IMR-90 (cell line): ENCODE measurements around the gene CTNNA1. TPM values are rescaled to one million over a fixed set of nuclear protein-coding genes. Genes with fewer than 3 reads are reported as not detected.

Experiments used
- ATAC-seq: fragments of 200-7000 bp; cut with Tn5 transposase; 2 replicates; pipeline ENCODE4 v1.9.1; 2020; ENCODE audit warnings: low read depth, mild to moderate bottlenecking, moderate library complexity
- BruUV-seq: library from RNA; stranded (reverse); fragments of 400-500 nt; replicated peaks from 2 replicates; lab custom pipeline; 2021; lab: Mats Ljungman, UMichigan
- CTCF ChIA-PET: fragments of 300-600 bp; formaldehyde crosslinking; extraction: SDS; loops from one replicate; lab custom pipeline; 2021; ENCODE audit warnings: antibody characterized with exemption; lab: Yijun Ruan, JAX
- POLR2A ChIA-PET: fragments of 300-600 bp; sonication (Branson Sonifier 250); formaldehyde crosslinking; loops from one replicate; lab custom pipeline; 2022; ENCODE audit warnings: antibody characterized with exemption; ENCODE audit not compliant: unreplicated experiment; lab: Charles Lee
- DNase-seq: peaks from one replicate; pipeline ENCODE4 v3.0.0; 2013
- H2AFZ ChIP-seq: replicated peaks from 2 replicates; pipeline ENCODE3; 2013; ENCODE audit warnings: low read length, mild to moderate bottlenecking; ENCODE audit not compliant: poor library complexity
- H2AK5ac ChIP-seq: 2 replicates; pipeline ENCODE4 v1.6.1; 2013; ENCODE audit warnings: low read depth, low read length, inconsistent platforms
- H2AK9ac ChIP-seq: replicated peaks from 2 replicates; pipeline ENCODE3; 2013; ENCODE audit warnings: mild to moderate bottlenecking, low read depth, low read length, moderate library complexity; ENCODE audit not compliant: poor library complexity
- H2BK120ac ChIP-seq: 2 replicates; pipeline ENCODE4 v1.6.1; 2013; ENCODE audit warnings: low read depth, low read length, inconsistent platforms
- H2BK15ac ChIP-seq: 3 replicates; pipeline ENCODE4 v1.6.1; 2013; ENCODE audit warnings: low read depth, low read length, inconsistent platforms
- H2BK20ac ChIP-seq: 2 replicates; pipeline ENCODE4 v1.6.1; 2013; ENCODE audit warnings: low read depth, mild to moderate bottlenecking, inconsistent platforms, low read length, moderate library complexity
- H2BK5ac ChIP-seq: 2 replicates; pipeline ENCODE4 v1.6.1; 2013; ENCODE audit warnings: mild to moderate bottlenecking, low read depth, low read length, inconsistent platforms; ENCODE audit not compliant: poor library complexity, severe bottlenecking
- H3K14ac ChIP-seq: replicated peaks from 2 replicates; pipeline ENCODE4 v1.6.1; 2013; ENCODE audit warnings: low read depth, low read length, inconsistent platforms
- H3K18ac ChIP-seq: 2 replicates; pipeline ENCODE4 v1.6.1; 2013; ENCODE audit warnings: low read depth, low read length, control low read depth
- H3K23ac ChIP-seq: 2 replicates; pipeline ENCODE4 v1.6.1; 2013; ENCODE audit warnings: low read depth, low read length, inconsistent platforms
- H3K27ac ChIP-seq: 2 replicates; pipeline ENCODE4 v1.5.1; 2013; ENCODE audit warnings: mild to moderate bottlenecking, control low read depth, low read length; ENCODE audit not compliant: insufficient read depth
- H3K27me3 ChIP-seq: 2 replicates; pipeline ENCODE4 v1.6.1; 2013; ENCODE audit warnings: low read length; ENCODE audit not compliant: control insufficient read depth, insufficient read depth
- H3K36me3 ChIP-seq: 2 replicates; pipeline ENCODE4 v1.6.1; 2013; ENCODE audit warnings: low read length, mixed read lengths; ENCODE audit not compliant: control insufficient read depth, insufficient read depth
- H3K4ac ChIP-seq: 2 replicates; pipeline ENCODE4 v1.6.1; 2013; ENCODE audit warnings: low read depth, low read length, inconsistent platforms
- H3K4me1 ChIP-seq: 2 replicates; pipeline ENCODE4 v1.6.1; 2013; ENCODE audit warnings: low read length, mixed read lengths; ENCODE audit not compliant: control insufficient read depth, insufficient read depth
- H3K4me2 ChIP-seq: 2 replicates; pipeline ENCODE4 v1.6.1; 2013; ENCODE audit warnings: low read depth, mild to moderate bottlenecking, control low read depth, low read length, moderate library complexity
- H3K4me3 ChIP-seq: 2 replicates; pipeline ENCODE4 v1.5.1; 2013; ENCODE audit warnings: low read depth, mild to moderate bottlenecking, control low read depth, low read length, moderate library complexity; ENCODE audit not compliant: insufficient read depth
- H3K56ac ChIP-seq: 2 replicates; pipeline ENCODE4 v1.6.1; 2013; ENCODE audit warnings: low read length, inconsistent platforms; ENCODE audit not compliant: insufficient read depth; ENCODE audit errors: extremely low read depth
- H3K79me1 ChIP-seq, 2 experiments: 2 replicates each; pipeline ENCODE4 v1.6.1; 2013; ENCODE audit warnings: low read length in 2 of 2, inconsistent platforms in 1 of 2, low read depth in 1 of 2
- H3K9ac ChIP-seq: 2 replicates; pipeline ENCODE4 v1.6.1; 2013; ENCODE audit warnings: low read depth, low read length, control low read depth
- H3K9me1 ChIP-seq: 2 replicates; pipeline ENCODE4 v1.6.1; 2013; ENCODE audit warnings: low read length, inconsistent platforms; ENCODE audit not compliant: insufficient read depth
- H3K9me3 ChIP-seq: 2 replicates; pipeline ENCODE4 v1.6.1; 2013; ENCODE audit warnings: low read length; ENCODE audit not compliant: control insufficient read depth, insufficient read depth
- H4K20me1 ChIP-seq: 2 replicates; pipeline ENCODE4 v1.6.1; 2013; ENCODE audit warnings: low read length, inconsistent platforms; ENCODE audit not compliant: insufficient read depth
- H4K5ac ChIP-seq: 2 replicates; pipeline ENCODE4 v1.6.1; 2013; ENCODE audit warnings: mild to moderate bottlenecking, low read depth, low read length, control low read depth
- H4K8ac ChIP-seq, 2 experiments: 2 replicates each; pipeline ENCODE4 v1.6.1; 2013; ENCODE audit warnings: low read depth in 2 of 2, low read length in 2 of 2, control low read depth in 1 of 2, inconsistent platforms in 1 of 2
- H4K91ac ChIP-seq: 2 replicates; pipeline ENCODE4 v1.6.1; 2013; ENCODE audit warnings: low read depth, low read length, inconsistent platforms; ENCODE audit not compliant: insufficient read depth
- FOS ChIP-seq: fragments of 150-350 bp; IDR thresholded peaks from 2 replicates; pipeline ENCODE4 v1.6.1; 2016; ENCODE audit warnings: low read depth, low read length
- MAZ ChIP-seq: IDR thresholded peaks from 2 replicates; pipeline ENCODE4 v1.6.1; 2012; ENCODE audit warnings: low read depth, mild to moderate bottlenecking, low read length, improper control_type of control experiment, moderate library complexity, borderline replicate concordance
- RCOR1 ChIP-seq: IDR thresholded peaks from 2 replicates; pipeline ENCODE4 v1.6.1; 2012; ENCODE audit warnings: mild to moderate bottlenecking, low read length, improper control_type of control experiment; ENCODE audit not compliant: insufficient replicate concordance
- WGBS, 2 experiments: methylation state at CpG; one replicate each; pipeline versions ENCODE4 v1.1.5 to v1.1.7; 2013; ENCODE audit warnings: missing lambda C conversion rate in 2 of 2; ENCODE audit not compliant: insufficient read length in 1 of 2; ENCODE audit errors: extremely low coverage in 2 of 2; 5-methylcytosine and 5-hydroxymethylcytosine counted together
- dilution Hi-C: fragments of 300-500 bp; cut with HindIII; formaldehyde crosslinking; loops from one replicate; pipeline ENCODE4 v1.14.3; 2018; ENCODE audit warnings: low sequenced_read_pairs; ENCODE audit not compliant: unreplicated experiment
- in situ Hi-C: fragments of 300-500 bp; cut with MboI; formaldehyde crosslinking; loops from 3 replicates; pipeline ENCODE4 v1.14.3; 2019; ENCODE audit warnings: low sequenced_read_pairs, inconsistent platforms, mixed read lengths
- intact Hi-C: fragments of 100-400 bp; cut with micrococcal nuclease; formaldehyde crosslinking; loops from 2 replicates; pipeline ENCODE4 v1.10.0; 2022
- polyA plus RNA-seq, 3 experiments: library from polyadenylated mRNA; depleted of rRNA; stranded (reverse); fragments of >200 nt; gene quantifications; 2 replicates each; pipeline ENCODE4 v1.2.3, GENCODE V29; 2012; ENCODE audit warnings: low replicate concordance in 1 of 3
- total RNA-seq: library from RNA; depleted of rRNA; stranded (reverse); fragments of >200 nt; gene quantifications from 2 replicates; pipeline ENCODE4 v1.2.3, GENCODE V29; 2012
- TF ChIP-seq, protein P1 (sequence below): conservative IDR thresholded peaks from 2 replicates; pipeline ENCODE4 v1.5.1; 2012; ENCODE audit warnings: mild to moderate bottlenecking, low read depth, low read length, improper control_type of control experiment

The CTNNA1 gene
- total and polyA plus RNA-seq, 2 of the 4 experiments (the other 2 are of a cell fraction): 220 to 471 TPM

DNA sequence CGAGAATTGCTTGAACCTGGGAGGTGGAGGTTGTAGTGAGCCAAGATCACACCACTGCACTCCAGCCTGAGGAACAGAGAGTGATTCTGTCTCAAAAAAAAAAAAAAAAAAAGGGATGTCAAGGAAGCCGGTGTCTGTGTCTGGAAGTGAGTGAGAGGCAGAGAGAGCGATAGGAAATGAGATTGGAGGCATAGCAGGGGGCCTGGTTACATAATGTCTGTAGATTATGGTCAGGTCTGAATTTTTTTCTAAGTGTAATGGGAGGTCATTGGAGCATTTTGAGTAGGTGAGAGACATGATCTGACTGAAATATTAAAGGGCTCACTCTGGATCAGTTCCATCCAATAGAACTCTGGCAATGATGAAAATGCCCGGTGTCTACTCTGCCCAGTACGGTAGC, 40.4 kb upstream of the CTNNA1 start:
- no peak overlapping the region for H2BK5ac ChIP-seq
- no peaks in the 10 kb centered on the region for H3K79me1 ChIP-seq
- ATAC-seq (no peak), DNase-seq (no peak)
- no peaks in the 10 kb centered on the region for H4K20me1 ChIP-seq
- no peak overlapping the region for H3K23ac ChIP-seq
- H2AK9ac ChIP-seq: no peak overlapping the region
- ChIA-PET POLR2A (no interaction called here), CTCF (interaction anchor here (0.8 kb wide), 1 partner anchor 22 kb away, joined by 5 read pairs; no protein-coding TSS in a partner anchor)
- H3K18ac ChIP-seq: no peak overlapping the region
- H3K14ac ChIP-seq: no peak overlapping the region
- no peak overlapping the region for H2BK120ac ChIP-seq
- H3K4ac ChIP-seq: no peak overlapping the region
- no peak overlapping the region for H3K56ac ChIP-seq
- intact Hi-C loops (no loop called here), in situ Hi-C loops (no loop called here), dilution Hi-C loops (no loop called here)
- no peaks in the 10 kb centered on the region for H3K9me3 ChIP-seq
- H4K5ac ChIP-seq: no peak overlapping the region
- TF ChIP-seq MAZ (no peak), FOS (no peak), RCOR1 (no peak)
- TF ChIP-seq, protein P1, sequence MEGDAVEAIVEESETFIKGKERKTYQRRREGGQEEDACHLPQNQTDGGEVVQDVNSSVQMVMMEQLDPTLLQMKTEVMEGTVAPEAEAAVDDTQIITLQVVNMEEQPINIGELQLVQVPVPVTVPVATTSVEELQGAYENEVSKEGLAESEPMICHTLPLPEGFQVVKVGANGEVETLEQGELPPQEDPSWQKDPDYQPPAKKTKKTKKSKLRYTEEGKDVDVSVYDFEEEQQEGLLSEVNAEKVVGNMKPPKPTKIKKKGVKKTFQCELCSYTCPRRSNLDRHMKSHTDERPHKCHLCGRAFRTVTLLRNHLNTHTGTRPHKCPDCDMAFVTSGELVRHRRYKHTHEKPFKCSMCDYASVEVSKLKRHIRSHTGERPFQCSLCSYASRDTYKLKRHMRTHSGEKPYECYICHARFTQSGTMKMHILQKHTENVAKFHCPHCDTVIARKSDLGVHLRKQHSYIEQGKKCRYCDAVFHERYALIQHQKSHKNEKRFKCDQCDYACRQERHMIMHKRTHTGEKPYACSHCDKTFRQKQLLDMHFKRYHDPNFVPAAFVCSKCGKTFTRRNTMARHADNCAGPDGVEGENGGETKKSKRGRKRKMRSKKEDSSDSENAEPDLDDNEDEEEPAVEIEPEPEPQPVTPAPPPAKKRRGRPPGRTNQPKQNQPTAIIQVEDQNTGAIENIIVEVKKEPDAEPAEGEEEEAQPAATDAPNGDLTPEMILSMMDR: no peak
- no peak overlapping the region for H4K91ac ChIP-seq
- no peak overlapping the region for H4K8ac ChIP-seq
- no peak overlapping the region for H3K4me3 ChIP-seq
- no peak overlapping the region for H3K4me2 ChIP-seq
- H2AK5ac ChIP-seq: no peak overlapping the region
- no peak overlapping the region for H2BK20ac ChIP-seq
- no peaks in the 10 kb centered on the region for H3K4me1 ChIP-seq
- H3K36me3 ChIP-seq: no peaks in the 10 kb centered on the region
- peaks cover 3% of the 10 kb centered on the region for H3K27me3 ChIP-seq
- WGBS, 2 experiments: 48% methylated on average over 2 of the region's 5 CpGs; no CpG with 5 or more reads in 1 of the 2 experiments
- H2AFZ ChIP-seq: no peak overlapping the region
- H3K9ac ChIP-seq: no peak overlapping the region
- no peaks in the 10 kb centered on the region for H3K9me1 ChIP-seq
- no peak overlapping the region for H3K27ac ChIP-seq
- H2BK15ac ChIP-seq: no peak overlapping the region
- no TSS peak for BruUV-seq
